Activated CD4-positive, alpha-beta T cell treated with anti-CD3 and anti-CD28 coated beads for 4 hours (primary cell): Measurements from ENCODE around the gene ST3GAL3.

Experiments
- DNase-seq, 2 donors: peaks; one replicate each; pipeline ENCODE4 v3.0.0-alpha.2; 2020

The ST3GAL3 gene

DNA sequence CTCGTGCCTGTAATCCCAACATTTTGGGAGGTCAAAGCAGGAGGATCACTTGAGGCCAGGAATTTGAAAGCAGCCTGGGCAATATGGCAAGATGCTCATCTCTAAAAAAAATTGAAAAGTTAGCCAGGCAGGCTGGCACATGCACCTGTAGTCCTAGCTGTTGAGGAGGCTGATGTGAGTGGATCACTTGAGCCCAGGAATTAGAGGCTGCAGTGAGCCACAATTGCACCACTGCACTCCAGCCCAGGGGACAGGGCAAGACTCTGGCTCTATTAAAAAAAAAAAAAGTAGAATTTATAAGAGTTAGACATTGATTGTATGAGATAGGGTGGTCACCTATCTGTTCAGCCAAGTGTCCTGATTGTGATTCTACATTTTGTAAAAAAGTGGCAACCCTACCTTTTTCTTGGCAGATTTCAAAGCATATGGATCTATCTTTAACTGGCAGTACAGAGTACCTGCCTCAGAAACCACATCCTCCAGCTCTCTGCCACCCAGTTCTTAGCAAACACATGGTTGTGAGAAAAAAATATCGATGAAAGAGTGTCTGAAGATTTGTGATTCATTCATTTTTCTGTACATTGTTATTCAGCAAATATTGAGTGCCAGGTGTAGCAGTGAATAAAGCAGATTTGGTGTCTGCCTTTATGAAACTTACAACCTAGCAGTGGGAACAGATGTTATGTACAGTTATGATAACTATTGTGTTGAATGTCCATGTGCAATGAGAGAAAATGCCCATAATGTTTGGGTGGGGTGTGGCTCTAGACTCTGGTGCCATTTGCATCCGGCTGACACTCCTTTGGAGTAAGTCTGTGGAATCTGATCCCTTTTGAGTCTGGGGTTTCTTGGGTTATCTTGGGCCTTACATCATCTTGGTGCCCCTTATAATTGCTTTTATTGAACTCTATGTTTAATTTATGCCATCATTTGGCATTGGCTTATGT is 82.5 kb downstream of the ST3GAL3 start:
- DNase-seq: no peak

DNA sequence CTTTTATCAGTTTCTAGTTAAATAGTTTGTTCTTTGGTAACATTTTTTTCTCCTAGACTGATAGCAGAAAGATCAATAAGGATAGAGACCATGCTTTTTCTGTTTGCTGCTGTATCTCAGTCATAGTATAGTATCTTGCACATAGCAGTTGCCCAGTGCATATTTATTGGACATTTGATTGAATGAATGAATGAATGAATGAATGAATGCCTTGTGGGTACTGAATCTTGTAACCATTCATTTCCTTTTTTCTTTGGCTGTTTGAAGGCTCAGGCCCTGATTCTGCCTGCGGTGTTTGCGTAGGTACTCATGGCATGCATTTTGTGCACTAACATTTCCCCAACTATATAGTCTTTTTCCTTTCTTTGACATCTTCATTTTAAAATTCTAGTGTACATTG is 83.9 kb downstream of the ST3GAL3 start:
- DNase-seq: no peak

DNA sequence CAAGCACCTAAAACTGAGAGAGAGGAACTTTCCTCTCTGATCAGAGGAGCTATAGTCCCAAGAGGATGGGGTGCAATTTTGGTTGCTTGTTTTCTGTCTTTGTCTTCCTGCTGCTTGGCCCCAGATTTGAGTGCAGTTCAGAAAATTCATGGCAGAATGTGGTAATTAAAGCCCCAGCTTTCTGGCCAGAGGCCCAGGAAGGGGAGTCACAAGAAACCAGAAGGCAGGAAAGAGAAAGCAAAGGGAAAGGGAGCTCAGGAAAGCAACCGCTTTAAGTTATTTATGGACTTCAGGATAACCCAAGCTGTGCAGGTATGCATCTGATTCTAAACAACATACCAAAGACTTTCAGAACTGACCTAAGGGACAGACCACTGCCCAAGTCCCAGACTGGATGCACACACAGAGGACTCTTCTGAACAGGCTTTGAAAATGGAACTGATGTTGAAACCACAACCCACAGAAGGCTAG is 88.8 kb downstream of the ST3GAL3 start:
- no peak for DNase-seq

DNA sequence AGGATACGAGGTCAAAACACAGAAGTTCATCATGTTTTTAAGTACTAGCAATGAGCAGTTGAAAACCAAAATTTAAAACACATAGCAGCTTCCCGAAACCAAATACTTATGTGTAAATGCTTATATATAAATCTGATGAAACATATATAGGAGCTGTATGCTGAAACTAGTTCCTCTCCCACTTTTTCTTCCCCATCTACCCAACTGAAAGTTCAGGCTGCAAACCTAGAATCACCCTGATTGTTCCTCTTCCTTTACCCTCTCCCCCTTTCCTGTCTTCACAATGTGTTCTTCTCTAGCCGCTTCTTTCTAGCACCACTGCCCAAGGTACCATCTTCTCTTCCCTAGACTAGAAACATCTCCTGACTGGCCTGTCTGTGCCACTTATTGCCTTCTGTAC is 90.6 kb downstream of the ST3GAL3 start:
- no peak for DNase-seq

DNA sequence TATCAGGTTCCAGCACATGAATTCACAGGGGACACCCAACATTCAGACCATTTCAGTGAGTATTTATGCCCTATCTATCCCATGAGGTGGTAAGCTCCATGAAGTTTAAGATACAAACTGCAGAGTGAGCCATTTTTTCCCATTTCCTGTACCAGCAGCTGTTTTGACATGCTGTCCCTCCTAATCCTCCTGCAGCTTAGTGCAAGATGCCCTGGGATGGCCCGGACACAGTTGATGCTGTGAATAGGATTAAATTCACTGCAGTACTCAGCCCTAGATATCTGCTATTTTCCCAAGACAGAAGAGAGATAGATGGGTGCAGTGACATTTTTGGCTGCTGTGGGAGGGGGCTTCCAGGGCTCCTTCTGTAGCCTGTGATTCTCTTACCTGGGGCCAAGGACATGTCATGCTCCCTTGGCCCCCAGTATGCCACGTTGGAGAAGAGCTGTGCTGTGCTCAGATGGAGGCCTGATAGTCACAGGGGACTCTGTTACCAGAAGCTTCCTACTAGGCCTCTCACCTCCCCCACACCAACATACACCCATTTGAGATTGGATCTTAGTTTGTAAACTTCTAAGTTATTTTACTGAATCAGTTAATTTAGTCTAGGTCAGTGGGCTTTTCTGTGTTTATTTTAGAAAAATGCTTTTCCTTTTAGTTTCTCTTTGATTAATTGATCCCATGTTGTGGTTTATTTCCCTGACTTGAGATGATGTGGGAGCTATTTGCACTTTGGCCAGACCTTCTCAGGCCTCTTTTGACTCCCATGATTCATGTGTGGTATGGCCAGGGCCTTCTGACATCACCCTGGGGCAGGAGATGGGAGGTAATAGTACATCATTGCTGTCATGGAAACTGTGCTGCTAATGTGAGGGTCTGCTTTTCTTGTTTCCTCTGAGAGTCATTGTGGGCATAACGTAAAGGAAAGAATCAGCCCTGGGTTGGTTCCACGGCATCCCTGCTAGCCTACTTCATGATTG is 92.6 kb downstream of the ST3GAL3 start:
- no peak for DNase-seq

DNA sequence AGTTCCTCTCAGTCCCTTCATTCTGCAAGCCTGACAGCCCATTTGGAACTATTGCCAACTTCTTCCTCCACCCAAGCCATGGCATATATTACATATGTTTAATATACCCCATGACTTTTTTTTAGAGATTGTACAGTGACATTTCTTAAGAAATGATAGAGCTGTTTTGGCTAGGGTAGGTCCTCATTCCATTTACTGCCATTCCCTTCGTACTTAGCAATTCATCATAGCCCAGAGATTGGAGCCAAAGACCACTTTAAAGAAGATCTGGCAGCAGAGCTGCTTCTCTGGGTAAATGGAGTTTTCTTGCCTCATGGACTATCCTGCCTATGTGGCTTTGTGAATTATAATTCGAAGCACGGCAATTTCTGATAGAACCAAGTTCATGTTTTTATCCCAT is 93.4 kb downstream of the ST3GAL3 start:
- no peak for DNase-seq

DNA sequence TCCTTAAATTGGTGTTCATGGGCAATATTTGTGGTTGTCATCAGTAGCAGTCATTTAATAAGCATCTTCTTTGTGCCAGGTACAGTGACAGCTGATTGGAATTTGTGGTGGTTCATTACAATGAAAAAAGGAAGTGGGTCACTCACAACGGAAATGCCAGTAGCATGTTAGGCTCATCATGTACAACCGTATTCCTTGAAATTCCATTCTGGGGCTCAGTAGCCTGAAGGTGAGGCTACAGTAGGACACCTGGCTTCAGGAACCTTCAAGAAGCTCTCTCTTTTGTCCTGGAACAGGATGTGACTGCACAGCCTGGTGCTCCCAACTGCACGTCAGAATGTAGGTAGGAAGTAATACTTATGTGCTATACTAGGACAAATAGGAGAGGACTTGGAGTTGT is 93.9 kb downstream of the ST3GAL3 start:
- DNase-seq: no peak

DNA sequence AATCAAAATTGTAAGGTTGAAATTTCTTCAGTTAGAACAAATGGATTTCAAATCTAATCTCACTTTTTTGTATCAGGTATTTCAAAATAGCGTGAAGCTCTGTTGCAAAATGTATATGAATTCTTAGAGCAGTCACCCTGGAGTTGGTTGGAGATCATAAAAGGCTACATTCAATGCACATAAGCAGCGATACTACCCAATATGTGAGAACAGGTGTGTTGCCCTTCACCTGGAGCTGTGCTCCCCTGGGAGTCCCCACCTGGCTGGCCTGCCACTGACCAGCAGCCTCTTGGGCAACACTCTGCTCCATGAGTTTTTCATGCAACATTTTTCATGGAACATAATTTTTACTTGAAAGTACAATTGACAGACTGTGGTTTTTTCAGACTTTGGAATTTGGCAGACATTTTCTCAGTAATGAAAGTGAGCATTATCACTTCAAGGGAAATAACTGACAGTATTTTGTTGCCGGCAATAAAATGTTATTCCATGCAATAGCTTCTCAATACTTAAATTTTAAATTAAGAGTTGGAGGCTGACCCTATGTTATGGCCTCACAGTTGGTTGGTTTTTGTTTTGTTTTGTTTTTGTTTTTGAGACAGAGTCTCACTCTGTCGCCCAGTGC is 95.1 kb downstream of the ST3GAL3 start:
- DNase-seq: no peak

DNA sequence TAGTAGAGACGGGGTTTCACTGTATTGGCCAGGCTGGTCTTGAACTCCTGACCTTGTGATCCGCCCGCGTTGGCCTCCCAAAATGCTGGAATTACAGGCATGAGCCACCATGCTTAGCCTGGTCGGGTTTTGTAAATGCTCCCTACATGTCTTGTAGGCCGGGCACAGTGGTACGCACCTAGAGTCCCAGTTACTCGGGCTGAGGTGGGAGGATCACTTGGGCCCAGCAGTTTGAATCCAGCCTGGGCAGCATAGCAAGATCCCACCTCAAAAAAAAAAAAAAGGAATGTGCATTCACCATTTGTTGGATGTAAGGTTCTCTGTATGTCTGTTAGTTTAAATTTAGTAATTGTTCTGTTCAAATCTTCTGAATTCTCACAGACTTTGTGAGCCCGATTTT is 95.8 kb downstream of the ST3GAL3 start:
- no peak for DNase-seq

DNA sequence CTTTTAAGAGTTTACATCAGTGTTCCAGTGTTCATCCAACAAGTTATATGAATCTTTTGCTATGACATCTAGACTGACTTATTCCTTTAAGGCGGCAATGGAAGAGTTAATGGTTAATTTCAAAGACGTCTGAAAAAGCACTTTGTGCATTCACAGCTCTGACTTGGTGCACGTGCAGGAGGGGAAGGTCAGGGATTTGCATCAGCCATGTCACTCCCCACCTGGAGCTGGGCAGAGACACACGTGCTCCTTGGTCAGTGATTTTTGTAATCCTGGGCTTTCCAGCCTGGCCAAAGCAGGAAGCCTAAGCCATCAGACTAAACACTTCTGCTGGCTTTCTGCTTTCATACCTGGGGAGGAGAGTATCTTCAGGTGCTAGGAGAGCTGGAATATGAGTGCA is 96.3 kb downstream of the ST3GAL3 start:
- DNase-seq: no peak

DNA sequence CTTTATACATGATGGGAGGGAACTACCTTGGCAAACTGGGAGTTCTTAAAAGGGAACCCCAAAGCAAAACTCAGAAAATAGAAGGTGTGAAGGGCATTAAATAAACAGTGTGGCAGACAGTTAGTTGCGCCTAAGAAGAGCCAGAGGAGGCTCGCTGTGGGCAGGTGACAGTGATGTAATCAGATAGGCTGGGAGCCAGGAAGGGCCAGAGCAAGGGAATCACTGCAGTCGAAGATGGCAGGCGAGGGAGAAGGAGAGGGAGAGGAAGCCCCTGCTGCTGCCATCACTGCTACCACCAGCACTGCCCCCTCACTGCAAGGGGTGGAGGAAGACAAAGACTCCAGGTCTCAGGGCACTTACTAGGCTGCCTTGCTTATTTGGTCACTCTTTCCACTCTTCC is 97.2 kb downstream of the ST3GAL3 start:
- DNase-seq: no peak

DNA sequence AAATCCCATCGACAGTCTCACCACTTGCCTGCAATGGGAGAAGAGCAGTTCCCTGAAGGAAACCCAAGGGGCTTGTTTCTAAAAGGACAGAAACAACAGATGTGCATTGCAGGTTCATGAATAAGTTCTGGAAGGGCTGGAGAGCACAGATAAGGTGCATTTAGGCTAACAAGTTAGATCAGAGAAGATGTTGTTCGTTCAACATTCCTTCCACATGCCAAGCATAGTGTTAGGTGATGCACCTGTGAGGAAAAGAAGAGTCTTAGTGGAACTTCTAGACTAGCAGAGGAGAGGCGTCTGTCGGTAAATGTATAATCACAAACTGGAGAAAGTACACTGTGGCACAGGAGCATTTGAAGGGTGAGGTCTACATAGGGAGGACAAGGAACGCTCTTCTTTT is 98.0 kb downstream of the ST3GAL3 start:
- no peak for DNase-seq

DNA sequence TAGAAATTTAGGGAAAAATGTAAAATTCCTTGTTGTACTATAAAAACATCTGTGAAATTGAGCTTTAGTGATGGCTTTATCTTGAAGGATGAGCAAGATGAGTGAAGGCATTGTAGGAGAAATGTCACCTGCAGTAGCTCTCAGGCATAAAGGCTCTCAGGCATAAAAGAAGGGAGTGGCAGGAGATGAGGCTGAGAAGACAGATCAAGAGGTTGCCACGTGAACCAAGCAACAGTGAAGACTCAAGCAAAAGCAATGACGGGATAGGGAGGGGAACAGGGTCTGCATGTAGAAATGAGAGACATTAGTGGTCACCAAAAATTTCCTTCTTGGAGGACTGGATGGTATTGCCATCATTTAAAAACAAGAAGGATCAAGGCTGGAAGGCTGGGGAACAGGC is 98.8 kb downstream of the ST3GAL3 start:
- DNase-seq: no peak

DNA sequence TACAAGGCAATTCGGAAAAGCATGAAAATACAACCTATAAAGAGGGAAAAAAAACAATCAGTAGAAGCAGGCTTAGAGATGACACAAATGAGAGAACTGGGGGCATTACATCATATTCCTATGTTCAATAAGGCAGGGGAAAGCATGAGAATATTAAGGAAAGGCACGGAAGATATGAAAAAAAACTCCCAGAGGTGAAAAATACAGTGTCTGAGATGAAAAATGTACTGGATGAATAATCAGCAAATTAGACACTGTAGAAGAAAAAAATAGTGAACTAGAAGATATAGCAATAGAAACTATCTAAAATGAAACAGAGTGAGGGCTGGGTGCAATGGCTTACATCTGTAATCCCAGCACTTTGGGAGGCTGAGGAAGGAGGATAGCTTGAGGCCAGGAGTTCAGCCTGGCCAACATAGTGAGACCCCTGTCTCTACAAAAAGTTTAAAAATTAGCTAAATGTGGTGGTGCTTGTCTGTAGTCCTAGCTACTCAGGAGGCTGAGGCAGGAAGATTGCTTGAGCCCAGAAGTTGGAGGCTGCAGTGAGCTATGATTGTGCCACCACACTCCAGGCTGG is 101.8 kb downstream of the ST3GAL3 start:
- DNase-seq: no peak

DNA sequence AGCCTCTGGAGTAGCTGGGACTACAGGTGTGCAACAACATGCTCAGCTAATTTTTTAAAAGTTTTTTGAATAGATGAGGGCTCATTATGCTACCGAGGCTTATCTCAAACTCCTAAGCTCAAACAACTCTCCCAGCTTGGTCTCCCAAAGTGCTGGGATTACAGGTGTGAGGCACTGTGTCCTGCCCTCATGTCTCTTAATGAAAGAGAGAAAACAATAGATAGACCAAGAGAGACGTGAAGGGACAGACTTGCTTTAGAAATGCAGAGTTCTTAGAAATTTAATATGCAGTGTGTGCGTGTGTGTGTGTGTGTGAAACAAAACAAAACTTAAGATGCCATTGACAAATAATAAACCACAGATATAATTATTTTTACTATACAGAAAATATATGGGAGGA is 105.2 kb downstream of the ST3GAL3 start:
- no peak for DNase-seq

DNA sequence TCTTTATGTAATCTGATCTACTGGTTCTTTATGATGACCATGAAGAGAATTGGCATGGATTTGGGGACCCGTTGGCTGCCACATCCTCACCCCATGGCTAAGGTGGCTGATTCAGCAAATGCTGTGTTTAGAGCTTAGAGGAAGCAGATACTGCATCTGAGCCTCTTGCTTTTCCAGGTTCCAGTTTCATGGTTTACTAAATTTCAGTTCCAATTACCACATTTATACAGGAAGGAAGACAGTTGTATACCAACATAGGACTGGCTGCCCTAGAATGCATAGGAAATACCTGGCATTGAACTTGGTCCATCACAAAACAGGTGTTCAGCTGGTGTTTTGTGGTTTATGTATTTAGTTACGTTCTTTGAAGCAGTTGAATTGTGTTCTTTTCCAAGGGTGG is 107.1 kb downstream of the ST3GAL3 start:
- no peak for DNase-seq

DNA sequence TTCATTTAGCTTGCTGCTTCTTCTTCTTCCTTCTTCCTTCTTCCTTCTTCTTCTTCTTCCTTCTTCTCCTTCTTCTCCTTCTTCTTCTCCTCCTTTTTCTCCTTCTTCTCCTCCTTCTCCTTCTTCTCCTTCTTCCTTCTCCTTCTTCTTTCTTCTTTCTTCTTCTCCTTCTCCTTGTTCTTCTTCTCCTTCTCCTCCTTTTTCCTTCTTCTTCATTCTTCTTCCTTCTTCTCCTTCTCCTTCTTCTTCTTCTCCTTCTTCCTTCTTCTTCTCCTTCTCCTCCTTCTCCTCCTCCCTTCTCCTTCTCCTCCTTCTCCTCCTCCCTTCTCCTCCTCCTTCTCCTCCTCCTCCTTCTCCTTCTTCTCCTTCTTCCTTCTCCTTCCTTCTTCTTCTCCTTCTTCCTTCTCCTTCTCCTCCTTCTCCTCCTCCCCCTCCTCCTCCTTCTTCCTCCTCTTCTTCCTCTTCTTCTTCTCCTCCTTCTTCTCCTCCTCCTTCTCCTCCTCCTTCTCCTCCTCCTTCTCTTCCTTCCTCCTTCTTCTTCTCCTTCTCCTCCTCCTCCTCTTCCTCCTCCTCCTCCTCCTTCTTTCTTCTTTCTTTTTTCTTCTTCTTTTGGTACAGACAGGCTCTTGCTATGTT is 110.1 kb downstream of the ST3GAL3 start:
- DNase-seq: no peak

DNA sequence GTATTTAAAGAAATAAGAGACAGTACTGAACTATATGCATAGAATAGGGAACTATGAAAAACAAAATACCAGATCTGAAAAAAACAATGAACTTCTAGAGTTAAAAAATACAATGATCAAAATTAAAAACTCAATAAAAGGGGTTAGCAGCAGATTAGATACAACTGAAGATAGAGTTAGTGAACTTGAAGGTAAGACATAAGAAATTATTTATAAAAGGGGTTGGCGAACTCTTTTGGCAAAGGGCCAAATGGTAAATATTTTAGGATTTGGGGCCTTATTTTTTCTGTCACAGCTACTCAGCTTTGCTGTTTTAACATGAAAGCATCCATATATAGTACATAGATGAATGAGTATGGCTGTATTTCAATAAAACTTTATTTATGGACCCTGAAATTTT is 111.4 kb downstream of the ST3GAL3 start:
- DNase-seq: no peak

DNA sequence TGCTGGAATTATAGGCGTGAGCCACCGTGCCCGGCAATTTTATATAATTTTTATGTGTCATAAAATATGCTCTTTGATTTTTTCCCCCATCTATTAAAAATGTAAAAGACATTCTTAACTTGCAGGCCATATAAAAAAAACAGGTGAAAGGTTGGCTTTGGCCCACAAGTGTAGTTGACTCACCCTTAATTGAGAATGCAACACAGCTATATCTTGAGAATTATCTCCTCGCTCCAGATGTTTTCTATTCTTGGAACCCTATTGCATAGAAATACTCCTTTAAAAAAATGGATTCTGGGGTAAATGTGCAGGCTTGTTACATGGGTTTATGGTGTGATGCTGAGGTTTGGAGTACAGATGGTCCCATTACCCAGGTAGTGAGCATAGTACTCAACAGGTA is 112.0 kb downstream of the ST3GAL3 start:
- DNase-seq: no peak

DNA sequence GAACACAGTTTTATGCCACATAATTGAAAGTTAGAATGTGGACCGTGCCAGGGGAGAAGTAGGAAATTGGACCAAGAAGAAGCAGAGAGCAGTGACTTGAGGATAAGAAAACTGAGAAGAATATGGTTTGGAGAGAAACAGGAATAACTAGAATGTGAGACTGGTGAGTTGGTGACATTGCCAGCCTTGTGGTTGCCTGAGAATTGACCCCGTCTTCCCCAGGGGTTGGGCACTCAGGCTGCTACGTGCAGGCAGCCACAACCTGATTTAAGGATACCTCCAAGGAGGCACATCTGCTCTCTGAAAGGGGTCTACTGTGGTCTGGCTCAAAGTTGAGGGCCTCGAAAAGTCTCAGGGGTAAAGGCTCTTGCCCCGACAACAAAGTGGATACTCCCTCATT is 114.1 kb downstream of the ST3GAL3 start:
- DNase-seq: no peak

DNA sequence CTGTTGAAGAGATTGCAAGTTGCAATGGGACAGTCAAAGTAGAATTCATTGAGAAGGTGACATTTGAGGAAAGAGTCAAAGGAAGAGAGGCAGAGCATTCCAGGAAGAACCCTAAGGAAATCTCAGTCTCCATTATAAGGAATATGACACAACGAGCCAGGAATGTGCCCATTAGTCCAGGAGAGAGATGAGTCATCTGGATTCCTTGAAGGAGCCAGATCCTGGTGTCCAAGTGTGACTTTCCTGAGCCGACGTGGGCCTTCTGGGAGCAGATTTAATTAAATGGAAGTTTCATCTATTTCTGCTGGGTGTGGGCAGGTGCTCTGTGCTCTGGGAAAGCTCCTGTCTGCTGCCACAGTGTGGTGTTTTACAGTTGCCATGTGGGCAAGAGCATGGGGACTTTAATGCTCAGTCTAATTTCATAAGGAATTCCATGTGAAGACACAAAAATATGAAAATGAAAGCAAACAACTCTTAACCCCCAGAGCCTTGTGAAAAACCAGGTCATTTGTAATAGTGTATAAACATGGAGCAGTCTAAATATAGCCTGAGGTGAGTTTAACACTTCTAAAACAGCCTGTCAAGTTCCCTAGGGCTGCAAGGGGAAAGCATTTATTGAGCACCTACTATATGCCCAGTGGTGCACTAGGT is 114.8 kb downstream of the ST3GAL3 start:
- DNase-seq: no peak

DNA sequence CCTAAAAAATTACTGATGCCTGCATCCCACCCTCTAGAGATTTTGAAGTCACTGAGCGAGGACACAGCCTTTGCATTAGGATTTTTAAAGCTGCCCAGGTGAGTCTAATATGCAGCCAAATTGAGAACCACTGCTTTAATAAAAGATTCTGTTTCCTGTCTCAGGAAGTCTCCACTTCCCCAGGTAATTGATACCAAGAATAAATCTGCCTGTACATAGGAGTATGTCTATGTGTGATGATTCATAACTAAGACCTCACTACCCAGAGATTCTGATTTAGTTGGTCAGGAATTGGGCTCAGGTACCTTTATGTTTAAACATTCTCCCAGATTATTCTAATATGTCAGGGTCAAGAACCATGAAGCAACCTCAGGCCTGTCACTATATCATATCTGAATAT is 117.5 kb downstream of the ST3GAL3 start:
- DNase-seq: no peak
